ENCODE measurements around the gene USP9X.
"Not testable (repeated sequence)": the region's sequence is repeated elsewhere in the genome, so short reads cannot be mapped to it uniquely, and the experiment has no call there.

USP9X gene

DNA sequence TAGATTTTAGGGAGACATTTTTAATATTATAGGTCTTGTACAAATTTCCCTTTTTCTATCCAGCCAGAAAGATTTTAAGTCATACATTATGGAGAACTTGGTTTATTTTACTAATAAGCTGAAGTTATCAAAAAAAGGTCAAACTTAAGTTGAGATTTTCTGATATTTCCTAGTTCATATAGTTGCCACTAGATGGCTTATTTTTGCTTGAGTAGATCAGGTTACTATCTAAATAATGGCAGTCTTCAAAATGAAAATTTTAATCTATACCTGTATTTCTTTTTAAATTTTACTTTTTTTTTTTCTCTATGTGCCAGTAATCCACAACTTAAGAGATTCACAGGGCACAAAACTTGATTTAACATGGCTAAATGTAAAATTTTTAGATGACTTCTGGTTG, 52.3 kb downstream of the USP9X start:
- FAIRE-seq, result no peak
- no peak for TF ChIP-seq POLR2AphosphoS5 (IDR thresholded peaks at IDR 0.05; ENCODE audit: low read depth, low read length)
- TF ChIP-seq TAF1 (IDR thresholded peaks at IDR 0.05; ENCODE audit: borderline replicate concordance, low read depth, low read length), result no peak
- TF ChIP-seq POLR2A (IDR thresholded peaks at IDR 0.05; ENCODE audit: low read depth, low read length), result no peak
- no peak for DNase-seq (ENCODE audit: insufficient read length)

DNA sequence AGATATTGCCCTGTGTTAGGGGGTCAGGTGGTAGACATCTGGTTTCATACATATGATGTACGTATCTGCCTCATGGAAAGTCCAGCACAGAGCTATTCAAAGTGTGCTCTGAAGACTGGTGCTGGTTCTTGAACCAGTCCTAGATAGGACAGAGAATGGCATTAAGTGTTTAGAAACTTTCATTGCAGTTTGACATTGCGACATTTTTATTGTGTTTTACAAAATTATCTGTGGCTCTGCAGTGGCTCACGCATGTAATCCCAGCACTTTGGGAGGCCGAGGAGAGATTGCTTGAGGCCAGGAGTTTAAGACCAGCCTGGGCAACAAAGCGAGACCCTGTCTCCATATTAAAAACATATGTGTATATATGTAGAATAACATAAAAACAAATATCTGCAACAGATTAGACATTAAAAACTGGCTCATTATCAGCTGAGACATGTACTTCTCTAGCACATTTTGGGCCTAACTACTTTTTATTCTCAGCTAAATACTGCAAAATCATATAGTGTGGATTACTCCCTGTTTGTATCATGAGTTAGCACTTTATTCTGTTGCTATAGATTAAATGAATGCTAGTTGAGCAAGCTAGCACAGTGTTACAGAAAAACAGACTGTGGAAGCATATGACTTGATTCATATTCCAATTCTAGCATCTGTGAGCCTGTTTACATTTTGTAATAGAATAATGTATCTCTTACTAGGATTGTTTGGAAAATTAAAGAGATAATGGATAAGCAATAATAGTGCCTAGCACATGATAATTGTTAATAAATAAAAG, 57.1 kb downstream of the USP9X start:
- FAIRE-seq (peak; percentile 5), DNase-seq (ENCODE audit: insufficient read length) (no peak)
- no peak for TF ChIP-seq TAF1 (IDR thresholded peaks at IDR 0.05; ENCODE audit: borderline replicate concordance, low read depth, low read length)
- no peak for TF ChIP-seq POLR2A (IDR thresholded peaks at IDR 0.05; ENCODE audit: low read depth, low read length)
- TF ChIP-seq POLR2AphosphoS5 (IDR thresholded peaks at IDR 0.05; ENCODE audit: low read depth, low read length), result no peak

DNA sequence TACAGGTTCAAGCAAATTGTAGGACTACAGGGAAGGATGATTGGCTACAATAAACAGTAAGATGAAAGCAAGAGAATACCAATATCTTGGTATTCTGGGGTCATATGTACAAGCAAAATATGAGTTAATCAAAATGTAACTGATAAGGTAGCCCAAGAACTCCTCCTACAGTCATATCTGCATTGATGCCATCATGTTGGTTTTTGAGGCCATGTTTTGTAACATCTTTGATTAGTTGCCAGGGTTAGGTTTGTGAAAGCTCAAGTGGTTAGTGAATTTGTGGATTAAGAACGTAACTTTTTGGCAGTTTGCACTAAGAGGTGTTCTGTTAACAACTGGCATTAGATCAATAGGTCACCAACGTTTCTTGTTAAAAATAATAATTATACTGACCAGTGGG, 59.6 kb downstream of the USP9X start:
- FAIRE-seq (peak; percentile 84), DNase-seq (ENCODE audit: insufficient read length) (no peak)
- no peak for TF ChIP-seq POLR2A (IDR thresholded peaks at IDR 0.05; ENCODE audit: low read depth, low read length)
- no peak for TF ChIP-seq POLR2AphosphoS5 (IDR thresholded peaks at IDR 0.05; ENCODE audit: low read depth, low read length)
- no peak for TF ChIP-seq TAF1 (IDR thresholded peaks at IDR 0.05; ENCODE audit: borderline replicate concordance, low read depth, low read length)

DNA sequence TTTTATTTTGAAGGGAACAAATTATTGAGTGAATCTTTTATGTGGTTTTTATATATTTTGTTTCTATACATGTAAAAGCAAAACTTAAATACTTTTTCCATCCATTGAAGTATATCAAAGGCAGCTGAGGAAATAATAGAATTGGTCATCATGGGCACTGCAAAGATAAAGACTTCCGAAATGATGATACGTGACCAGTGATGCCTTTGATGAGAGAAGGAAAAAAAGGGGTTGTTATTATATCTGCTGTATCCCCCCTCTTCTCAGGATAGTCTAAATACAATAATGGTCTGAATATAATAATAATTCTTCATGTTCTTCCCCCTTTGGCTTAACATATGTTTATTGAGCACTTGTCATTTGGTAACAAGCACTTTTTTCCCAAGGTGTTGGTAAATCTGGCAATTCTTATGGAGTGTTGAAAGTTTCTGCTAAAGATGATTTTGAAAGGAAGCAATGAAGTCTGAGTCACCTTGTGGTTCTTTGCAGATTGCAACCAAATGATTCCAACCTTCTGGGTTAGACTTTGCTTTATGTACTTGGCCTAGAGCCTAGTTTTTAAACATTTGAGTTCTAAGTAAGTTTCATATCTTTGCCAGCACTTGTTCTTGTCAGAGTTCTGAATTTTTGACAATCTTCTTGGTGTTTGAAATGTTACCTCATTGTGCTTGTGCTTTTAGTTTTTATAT, 60.8 kb downstream of the USP9X start:
- DNase-seq (ENCODE audit: insufficient read length) (no peak), FAIRE-seq (peak; percentile 83)
- no peak for TF ChIP-seq POLR2AphosphoS5 (IDR thresholded peaks at IDR 0.05; ENCODE audit: low read depth, low read length)
- TF ChIP-seq POLR2A (IDR thresholded peaks at IDR 0.05; ENCODE audit: low read depth, low read length), result no peak
- no peak for TF ChIP-seq TAF1 (IDR thresholded peaks at IDR 0.05; ENCODE audit: borderline replicate concordance, low read depth, low read length)

DNA sequence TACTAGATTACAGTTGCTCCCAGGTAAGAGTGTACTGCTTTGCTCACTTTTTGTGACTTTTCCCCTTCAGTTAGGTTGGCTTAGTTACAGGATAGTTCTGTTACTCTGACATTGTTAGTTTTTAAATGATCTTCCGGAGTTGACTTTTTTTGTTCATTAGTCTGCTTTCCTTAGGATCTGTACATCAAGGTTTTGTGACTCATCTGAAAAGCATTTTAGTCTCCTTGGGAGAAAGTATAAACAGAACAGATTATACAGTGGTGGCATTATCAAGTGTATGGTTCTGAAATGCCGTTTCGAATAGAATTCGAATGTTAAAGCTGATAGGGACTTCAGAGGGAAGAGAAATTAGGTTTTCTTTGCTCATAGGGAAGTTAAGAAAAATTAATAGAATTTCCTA, 63.3 kb downstream of the USP9X start:
- TF ChIP-seq POLR2A (IDR thresholded peaks at IDR 0.05; ENCODE audit: low read depth, low read length) (no peak), POLR2AphosphoS5 (IDR thresholded peaks at IDR 0.05; ENCODE audit: low read depth, low read length) (no peak), TAF1 (IDR thresholded peaks at IDR 0.05; ENCODE audit: borderline replicate concordance, low read depth, low read length) (no peak)
- FAIRE-seq, result no peak
- no peak for DNase-seq (ENCODE audit: insufficient read length)

DNA sequence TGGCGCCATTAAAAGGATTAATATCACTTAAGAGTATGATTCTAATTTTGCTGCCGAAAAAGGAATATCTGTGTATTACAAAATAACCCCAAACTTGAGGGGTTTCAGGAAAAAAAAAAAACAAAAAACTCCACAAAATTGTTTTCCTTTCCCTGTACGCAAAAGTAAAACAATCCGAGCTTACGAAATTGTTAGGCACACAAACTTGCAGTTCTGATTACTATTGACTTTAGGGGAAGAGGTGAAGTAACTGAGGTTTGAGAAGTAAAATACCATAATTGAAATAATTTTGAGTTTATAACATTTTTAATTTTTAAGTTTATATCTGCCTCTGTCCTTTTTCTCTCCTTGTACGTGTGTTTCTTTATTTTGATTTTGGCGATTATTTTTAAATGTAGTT, 64.8 kb downstream of the USP9X start:
- TF ChIP-seq POLR2AphosphoS5 (IDR thresholded peaks at IDR 0.05; ENCODE audit: low read depth, low read length) (no peak), TAF1 (IDR thresholded peaks at IDR 0.05; ENCODE audit: borderline replicate concordance, low read depth, low read length) (no peak), POLR2A (IDR thresholded peaks at IDR 0.05; ENCODE audit: low read depth, low read length) (no peak)
- FAIRE-seq (no peak), DNase-seq (ENCODE audit: insufficient read length) (no peak)

DNA sequence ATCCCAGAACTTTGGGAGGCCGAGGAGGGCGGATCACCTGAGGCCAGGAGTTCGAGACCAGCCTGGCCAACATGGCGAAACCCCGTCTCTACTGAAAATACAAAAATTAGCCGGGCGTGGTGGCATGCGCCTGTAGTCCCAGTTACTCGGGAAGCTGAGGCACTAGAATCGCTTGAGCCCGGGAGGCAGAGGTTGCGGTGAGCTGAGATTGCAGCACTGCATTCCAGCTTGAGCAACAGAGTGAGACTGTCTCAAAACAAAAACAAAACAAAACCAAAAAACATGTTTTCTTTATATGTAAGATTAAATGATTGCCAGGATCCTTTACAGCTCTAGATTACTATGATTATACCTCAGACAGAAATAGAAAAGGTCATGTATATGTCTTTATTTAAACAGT, 66.5 kb downstream of the USP9X start:
- not testable (repeated sequence) for DNase-seq (ENCODE audit: insufficient read length); FAIRE-seq

DNA sequence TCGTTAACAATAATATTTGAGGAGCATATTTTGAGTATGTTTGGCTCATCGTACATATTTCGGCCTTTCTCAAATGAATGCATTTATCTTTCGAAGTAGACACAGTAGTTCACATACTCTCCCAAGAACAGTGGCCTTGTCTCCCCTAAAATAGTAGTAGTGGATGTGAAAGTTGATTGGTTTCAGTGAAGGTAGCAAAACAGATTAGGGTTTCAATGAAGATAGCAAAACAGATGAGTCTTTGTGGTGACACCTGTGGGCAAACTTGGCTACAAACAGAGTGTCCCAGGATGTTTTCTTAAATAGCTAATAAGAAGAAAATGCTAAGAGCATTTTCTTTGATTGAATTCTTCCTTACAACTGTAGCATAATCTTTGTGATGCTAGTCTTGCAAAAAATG, 67.0 kb downstream of the USP9X start:
- peak; percentile 17 for FAIRE-seq
- DNase-seq (ENCODE audit: insufficient read length), result no peak
- TF ChIP-seq POLR2A (IDR thresholded peaks at IDR 0.05; ENCODE audit: low read depth, low read length) (no peak), POLR2AphosphoS5 (IDR thresholded peaks at IDR 0.05; ENCODE audit: low read depth, low read length) (no peak), TAF1 (IDR thresholded peaks at IDR 0.05; ENCODE audit: borderline replicate concordance, low read depth, low read length) (no peak)

DNA sequence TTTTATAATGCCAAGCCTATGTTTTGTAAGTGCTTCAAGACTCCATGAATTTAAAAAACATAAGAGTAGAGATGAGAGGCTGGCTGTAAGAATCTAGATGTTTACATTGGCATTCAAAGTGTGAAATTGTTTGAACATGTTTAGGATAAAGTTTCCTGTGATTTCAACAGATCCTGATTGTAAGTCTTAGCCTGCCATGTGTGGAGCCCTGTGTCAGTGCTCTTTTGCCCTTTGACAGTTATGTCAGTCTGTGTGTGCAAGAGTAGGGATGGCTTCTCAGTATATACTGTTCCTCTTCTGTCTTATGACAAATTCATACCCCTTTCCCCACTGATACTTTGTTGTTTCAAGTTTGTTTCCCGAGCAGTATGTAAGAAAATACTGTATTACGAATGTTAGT, 68.2 kb downstream of the USP9X start:
- FAIRE-seq (no peak), DNase-seq (ENCODE audit: insufficient read length) (no peak)
- TF ChIP-seq POLR2A (IDR thresholded peaks at IDR 0.05; ENCODE audit: low read depth, low read length) (no peak), POLR2AphosphoS5 (IDR thresholded peaks at IDR 0.05; ENCODE audit: low read depth, low read length) (no peak), TAF1 (IDR thresholded peaks at IDR 0.05; ENCODE audit: borderline replicate concordance, low read depth, low read length) (no peak)

DNA sequence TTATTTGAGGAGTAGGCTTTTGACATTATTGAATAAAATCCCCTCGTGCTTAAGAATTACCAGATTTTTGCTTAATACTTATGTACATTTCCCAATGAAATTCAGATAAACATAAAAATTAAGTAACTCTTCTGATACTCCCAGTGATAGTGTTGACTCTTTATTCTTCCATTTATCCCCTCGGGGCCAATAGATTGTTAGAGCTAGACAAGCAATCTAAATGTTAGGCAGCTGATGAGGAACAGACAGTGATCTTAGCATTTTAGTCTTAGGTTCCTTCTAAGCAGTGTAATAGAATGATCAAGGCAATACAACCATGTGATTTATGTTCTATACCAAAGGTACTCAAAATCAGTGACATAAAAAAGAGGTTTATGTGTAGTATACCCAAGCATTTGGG, 68.7 kb downstream of the USP9X start:
- no peak for TF ChIP-seq POLR2A (IDR thresholded peaks at IDR 0.05; ENCODE audit: low read depth, low read length)
- no peak for TF ChIP-seq TAF1 (IDR thresholded peaks at IDR 0.05; ENCODE audit: borderline replicate concordance, low read depth, low read length)
- DNase-seq (ENCODE audit: insufficient read length) (no peak), FAIRE-seq (no peak)

DNA sequence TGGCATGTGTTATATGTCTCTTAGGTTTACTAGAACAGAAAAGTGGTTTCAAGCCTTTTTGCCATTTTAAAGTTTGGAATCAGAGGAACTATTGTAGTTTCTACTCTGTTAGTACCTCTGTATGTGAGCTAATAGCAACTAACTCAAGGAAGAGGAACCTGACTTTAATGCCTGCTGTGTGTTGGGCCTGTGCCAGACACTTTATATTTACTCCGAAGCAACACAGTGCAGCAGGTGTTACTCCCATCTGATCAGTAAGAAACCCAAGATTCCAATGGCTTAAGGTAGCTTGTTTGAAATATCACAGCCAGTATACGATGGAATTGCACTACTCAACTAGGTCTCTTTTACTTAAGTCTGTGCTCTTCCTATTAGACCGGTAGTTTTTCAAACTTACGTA, 79.2 kb downstream of the USP9X start:
- TF ChIP-seq TAF1 (IDR thresholded peaks at IDR 0.05; ENCODE audit: borderline replicate concordance, low read depth, low read length) (no peak), POLR2A (IDR thresholded peaks at IDR 0.05; ENCODE audit: low read depth, low read length) (no peak), POLR2AphosphoS5 (IDR thresholded peaks at IDR 0.05; ENCODE audit: low read depth, low read length) (no peak)
- FAIRE-seq, result no peak
- DNase-seq (ENCODE audit: insufficient read length), result no peak

DNA sequence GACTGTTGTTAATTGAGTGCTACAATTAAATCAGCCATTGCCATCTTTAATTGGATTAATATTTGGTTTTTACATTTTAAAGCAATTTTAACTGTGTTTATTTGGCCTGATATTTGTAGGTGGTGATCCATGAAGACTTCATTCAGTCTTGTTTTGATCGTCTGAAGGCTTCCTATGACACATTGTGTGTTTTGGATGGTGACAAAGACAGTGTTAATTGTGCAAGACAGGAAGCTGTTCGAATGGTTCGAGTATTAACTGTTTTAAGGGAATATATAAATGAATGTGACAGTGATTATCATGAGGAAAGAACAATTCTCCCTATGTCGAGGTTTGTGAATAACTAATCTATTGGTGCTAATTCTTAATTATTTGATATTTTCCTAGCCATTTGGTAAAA, 82.6 kb downstream of the USP9X start:
- DNase-seq (ENCODE audit: insufficient read length), result no peak
- no peak for FAIRE-seq
- no peak for TF ChIP-seq TAF1 (IDR thresholded peaks at IDR 0.05; ENCODE audit: borderline replicate concordance, low read depth, low read length)
- TF ChIP-seq POLR2AphosphoS5 (IDR thresholded peaks at IDR 0.05; ENCODE audit: low read depth, low read length), result no peak
- TF ChIP-seq POLR2A (IDR thresholded peaks at IDR 0.05; ENCODE audit: low read depth, low read length), result no peak

Measured in GM12892 (cell line).